AG09309 (cell line): Measurements from ENCODE around the gene PTPN7.

Experiments used
- DNase-seq: peaks from one replicate; pipeline ENCODE4 v3.0.0-alpha.2; 2010; ENCODE audit warnings: low read depth
- H3K4me3 ChIP-seq: 2 replicates; pipeline ENCODE4 v1.5.1; 2011; ENCODE audit warnings: mild to moderate bottlenecking, low read depth, low read length, moderate library complexity; ENCODE audit not compliant: control insufficient read depth
- TF ChIP-seq, protein P1 (sequence below): IDR thresholded peaks from 2 replicates; pipeline ENCODE4 v1.5.1; 2011; ENCODE audit warnings: mild to moderate bottlenecking, low read depth, low read length, inconsistent platforms; ENCODE audit not compliant: insufficient read depth, control insufficient read depth; ENCODE audit errors: missing control alignments

PTPN7 gene

DNA sequence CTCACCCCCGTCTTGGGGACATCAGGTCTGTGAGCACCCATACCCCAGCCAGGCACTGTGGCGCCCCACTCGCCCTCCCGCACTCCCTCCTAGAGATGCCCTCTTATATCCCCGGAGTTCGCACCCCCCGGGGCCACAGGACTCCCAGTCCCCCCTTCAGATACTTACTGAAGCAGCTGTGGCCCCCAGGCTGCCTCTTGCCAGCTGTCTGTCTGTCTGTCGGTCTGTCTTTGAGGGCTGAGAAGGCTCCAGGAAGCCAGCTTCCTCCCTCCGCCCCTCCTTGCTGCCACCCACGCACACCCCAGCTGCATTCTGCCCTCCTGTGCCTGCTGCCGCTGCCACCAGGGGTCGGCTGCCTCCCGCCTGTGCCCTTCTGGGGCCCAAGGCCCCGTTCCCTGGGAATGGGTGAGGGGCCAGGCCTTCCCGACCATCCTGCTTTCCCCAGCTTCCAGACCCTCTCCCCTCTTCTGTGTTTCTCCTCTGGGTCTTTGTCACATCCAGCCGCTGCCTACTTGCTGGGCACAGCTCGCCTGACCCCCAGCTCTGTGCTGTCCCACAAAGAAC, at the start of gene PTPN7:
TSS of gene PTPN7 (minus strand) at position 226 of the 564 bp plus-strand sequence. CDS start 1,200 bp downstream, outside the sequence.
- DNase-seq: no peak
- no peak within 1 kb of the TSS for H3K4me3 ChIP-seq
- TF ChIP-seq, protein P1, sequence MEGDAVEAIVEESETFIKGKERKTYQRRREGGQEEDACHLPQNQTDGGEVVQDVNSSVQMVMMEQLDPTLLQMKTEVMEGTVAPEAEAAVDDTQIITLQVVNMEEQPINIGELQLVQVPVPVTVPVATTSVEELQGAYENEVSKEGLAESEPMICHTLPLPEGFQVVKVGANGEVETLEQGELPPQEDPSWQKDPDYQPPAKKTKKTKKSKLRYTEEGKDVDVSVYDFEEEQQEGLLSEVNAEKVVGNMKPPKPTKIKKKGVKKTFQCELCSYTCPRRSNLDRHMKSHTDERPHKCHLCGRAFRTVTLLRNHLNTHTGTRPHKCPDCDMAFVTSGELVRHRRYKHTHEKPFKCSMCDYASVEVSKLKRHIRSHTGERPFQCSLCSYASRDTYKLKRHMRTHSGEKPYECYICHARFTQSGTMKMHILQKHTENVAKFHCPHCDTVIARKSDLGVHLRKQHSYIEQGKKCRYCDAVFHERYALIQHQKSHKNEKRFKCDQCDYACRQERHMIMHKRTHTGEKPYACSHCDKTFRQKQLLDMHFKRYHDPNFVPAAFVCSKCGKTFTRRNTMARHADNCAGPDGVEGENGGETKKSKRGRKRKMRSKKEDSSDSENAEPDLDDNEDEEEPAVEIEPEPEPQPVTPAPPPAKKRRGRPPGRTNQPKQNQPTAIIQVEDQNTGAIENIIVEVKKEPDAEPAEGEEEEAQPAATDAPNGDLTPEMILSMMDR: no peak

DNA sequence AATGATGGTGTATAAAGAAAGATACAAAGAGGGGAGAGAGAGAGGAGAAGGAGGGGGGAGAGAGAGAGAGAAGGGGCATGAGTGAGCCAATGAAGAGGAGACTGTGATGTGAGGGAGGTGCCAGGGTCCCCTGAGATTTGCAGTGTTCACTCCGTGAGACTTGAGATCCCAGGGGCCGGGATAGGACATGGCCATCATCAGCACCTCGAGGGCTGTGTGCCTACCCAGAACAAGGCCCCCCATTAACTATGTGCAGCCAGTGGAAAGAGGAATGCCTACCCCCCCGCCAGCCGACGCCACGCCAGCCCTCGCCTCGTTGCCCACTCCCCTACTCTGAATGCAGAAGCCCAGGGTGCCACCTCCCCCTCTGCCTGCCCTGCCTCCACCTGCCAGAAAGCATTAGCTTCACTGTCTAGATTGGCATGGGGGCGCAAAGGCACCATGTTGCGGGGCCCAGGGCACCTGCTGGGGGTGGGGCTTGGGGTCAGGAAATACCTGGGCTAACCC, 48.0 kb upstream of the PTPN7 start:
- no peak overlapping the region for H3K4me3 ChIP-seq
- no peak for DNase-seq
- TF ChIP-seq, protein P1: no peak

DNA sequence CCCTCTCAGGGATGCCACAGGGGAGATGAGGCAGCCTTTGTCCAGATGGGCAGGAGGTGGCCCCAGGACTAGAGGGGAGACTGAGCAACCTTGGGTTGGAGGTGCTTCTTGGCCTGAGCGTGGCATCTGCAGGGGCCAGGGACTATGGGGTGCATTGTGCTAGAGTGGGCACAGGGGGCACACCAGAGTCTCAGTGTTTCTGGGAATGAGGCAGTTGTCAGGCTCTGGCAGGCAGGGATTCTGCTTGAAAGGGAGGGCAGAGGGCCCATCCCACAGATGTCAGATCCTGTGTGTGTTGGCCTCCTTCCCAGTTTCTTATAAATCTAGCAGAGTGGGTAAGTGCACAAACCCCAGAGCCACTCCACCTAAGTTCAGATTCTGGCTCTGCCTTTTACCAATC, 46.9 kb upstream of the PTPN7 start:
- DNase-seq: peak; percentile 16
- TF ChIP-seq, protein P1: no peak
- no peak overlapping the region for H3K4me3 ChIP-seq

DNA sequence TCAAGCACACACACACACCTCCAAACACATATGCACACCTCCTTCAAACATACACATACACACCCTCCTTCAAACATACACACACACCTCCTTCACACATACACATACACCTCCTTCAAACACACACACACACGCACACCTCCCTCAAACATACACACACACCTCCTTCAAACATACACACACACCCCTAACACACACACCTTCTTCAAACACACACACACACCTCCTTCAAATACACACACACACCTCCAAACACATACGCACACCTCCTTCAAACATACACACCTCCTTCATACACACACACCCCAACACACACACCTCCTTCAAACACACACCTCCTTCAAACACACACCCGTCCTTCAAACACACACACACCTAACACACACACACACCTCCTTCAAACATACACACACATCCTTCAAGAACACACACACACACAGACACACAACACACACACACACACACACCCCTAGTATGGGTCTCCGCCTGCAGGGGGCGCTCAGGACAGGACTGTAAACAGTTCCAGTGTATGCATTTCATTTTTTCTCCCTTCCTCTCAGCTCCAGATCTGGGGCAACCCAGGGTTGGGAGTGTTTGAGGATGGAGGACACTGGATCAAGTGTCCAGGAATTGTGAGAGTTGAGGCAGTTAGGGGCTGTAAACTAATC, 45.3 kb upstream of the PTPN7 start:
- TF ChIP-seq, protein P1: peak; percentile 32
- DNase-seq: no peak
- H3K4me3 ChIP-seq: no peak overlapping the region

DNA sequence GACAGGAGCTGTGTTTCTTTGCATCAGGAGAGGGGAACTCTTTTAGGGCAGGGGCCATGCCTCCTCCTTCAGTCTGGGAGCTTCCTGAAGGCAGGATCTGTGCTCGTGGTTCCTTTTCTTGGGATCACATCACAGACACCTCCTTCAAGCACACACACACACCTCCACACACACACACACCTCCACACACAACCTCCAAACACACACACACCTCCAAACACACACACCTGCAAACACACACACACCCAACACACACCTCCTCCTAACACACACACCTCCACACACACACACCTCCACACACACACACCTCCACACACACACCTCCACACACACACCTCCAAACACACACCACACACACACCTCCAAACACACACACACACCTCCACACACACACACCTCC, 43.7 kb upstream of the PTPN7 start:
- TF ChIP-seq, protein P1: no peak

DNA sequence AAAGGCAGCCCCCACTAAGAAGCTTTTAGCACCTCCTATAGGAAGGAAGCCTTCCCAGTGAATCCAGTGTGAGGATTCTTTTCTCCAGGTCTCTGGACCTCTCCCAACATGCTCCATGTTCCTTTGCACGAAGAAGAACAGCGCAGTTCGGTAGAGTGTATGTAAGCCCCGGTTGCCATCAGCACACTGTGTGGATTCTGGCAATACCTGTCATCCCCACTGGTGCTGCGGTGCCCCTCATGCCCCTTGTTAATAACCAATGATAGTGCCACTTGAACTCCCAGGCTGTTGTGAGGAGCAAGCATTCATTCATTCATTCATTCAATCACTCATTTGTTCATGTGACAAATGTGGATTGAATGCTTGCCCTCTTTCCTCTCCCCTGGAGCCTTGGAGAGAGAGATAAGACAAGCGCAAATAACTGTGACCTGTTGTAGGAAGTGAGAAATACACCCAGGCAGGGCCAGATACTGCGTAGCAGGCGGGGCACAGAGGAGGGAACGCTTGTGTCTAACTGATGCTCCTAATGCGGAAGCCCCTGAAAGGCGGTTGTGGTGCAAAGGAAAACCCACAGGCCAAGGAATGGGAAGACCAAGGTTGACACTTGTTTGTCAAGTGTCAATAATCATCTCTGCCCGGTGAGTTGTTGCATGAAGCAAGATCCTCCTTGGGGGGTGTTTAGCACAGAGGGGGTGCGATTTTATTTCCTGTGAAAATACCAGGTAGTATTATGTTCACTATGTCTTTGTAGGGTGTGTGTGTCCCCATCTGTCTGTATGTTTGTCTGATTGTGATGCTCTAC, 43.0 kb upstream of the PTPN7 start:
- DNase-seq: no peak
- H3K4me3 ChIP-seq: no peak overlapping the region
- TF ChIP-seq, protein P1: no peak

More for the DNA sequence above, 43.7 kb upstream of the PTPN7 start:
- H3K4me3 ChIP-seq: no peak overlapping the region
- no peak for DNase-seq
